GM18907 (cell line): ENCODE results near the gene TM4SF1.
"Not testable (repeated sequence)": the region's sequence is repeated elsewhere in the genome, so short reads cannot be mapped to it uniquely, and the experiment has no call there.

Experiments
- ATAC-seq: cut with Tn5 transposase; IDR thresholded peaks from one replicate; pipeline ENCODE4 v1.9.1; 2021; ENCODE audit warnings: mild to moderate bottlenecking, moderate library complexity; ENCODE audit not compliant: unreplicated experiment

TM4SF1 gene

GRCh38 chr3:149352556-149352955 is 24.9 kb downstream of the TM4SF1 start:
- peak; percentile 95 for ATAC-seq

GRCh38 chr3:149343951-149344350 is 33.5 kb downstream of the TM4SF1 start:
- no peak for ATAC-seq

- no peak for ATAC-seq
Observed at GRCh38 chr3:149342413-149343380, 34.8 kb downstream of the TM4SF1 start.

GRCh38 chr3:149340310-149340933 is 37.0 kb downstream of the TM4SF1 start:
- ATAC-seq, result no peak

- ATAC-seq, result no peak
Observed at GRCh38 chr3:149339931-149340309, 37.5 kb downstream of the TM4SF1 start.

GRCh38 chr3:149337486-149337885 is 40.0 kb downstream of the TM4SF1 start:
- ATAC-seq, result not testable (repeated sequence)

GRCh38 chr3:149336925-149337324 is 40.5 kb downstream of the TM4SF1 start:
- ATAC-seq, result no peak

GRCh38 chr3:149333176-149333859 is 44.1 kb downstream of the TM4SF1 start, which contains the start of gene TM4SF18:
Gene TM4SF18, minus strand, starts transcription at chr3:149333636. Its CDS starts 254 bp downstream, at chr3:149333382.
- no peak for ATAC-seq

GRCh38 chr3:149332771-149333170 is 44.7 kb downstream of the TM4SF1 start:
- no peak for ATAC-seq

- ATAC-seq, result no peak
Observed at GRCh38 chr3:149332227-149332765, 45.2 kb downstream of the TM4SF1 start.

GRCh38 chr3:149331396-149331795 is 46.1 kb downstream of the TM4SF1 start:
- no peak for ATAC-seq

- ATAC-seq, result no peak
Observed at GRCh38 chr3:149330609-149331331, 46.7 kb downstream of the TM4SF1 start.

- ATAC-seq, result no peak
Observed at GRCh38 chr3:149327156-149327555, 50.3 kb downstream of the TM4SF1 start.

- no peak for ATAC-seq
Observed at GRCh38 chr3:149325581-149325980, 51.9 kb downstream of the TM4SF1 start.

- ATAC-seq, result no peak
Observed at GRCh38 chr3:149324332-149324731, 53.1 kb downstream of the TM4SF1 start.

GRCh38 chr3:149321640-149322039 is 55.8 kb downstream of the TM4SF1 start:
- ATAC-seq, result no peak

- no peak for ATAC-seq
Observed at GRCh38 chr3:149321136-149321535, 56.3 kb downstream of the TM4SF1 start.

GRCh38 chr3:149319750-149320149 is 57.7 kb downstream of the TM4SF1 start:
- ATAC-seq, result no peak
